ENCODE results near the gene SPOCK1.

Gene SPOCK1

DNA sequence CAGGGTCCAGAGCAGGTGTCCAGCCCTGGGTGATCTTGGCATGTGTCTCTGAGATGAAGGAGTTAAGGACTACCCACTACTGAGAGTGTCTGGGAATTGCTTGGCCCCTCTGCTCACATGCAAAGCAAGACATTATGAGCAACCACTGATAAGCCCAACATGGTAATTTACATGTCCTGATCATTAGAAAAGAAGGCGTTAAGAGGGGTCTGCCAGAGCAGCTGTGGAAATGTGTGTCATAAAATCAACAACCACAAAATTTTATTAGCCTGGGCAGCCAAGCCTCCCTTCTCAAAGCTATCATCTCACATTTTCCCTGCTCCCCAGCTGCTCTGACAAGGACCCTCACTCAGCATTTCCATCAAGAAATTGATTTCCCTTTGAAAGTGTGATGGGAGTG, 351.0 kb downstream of the SPOCK1 start:
- Mint-ChIP-seq H3K27ac (no peak overlapping the region), H3K27me3 (ENCODE audit: low read depth) (no peaks in the 10 kb centered on the region), H3K9me3 (no peaks in the 10 kb centered on the region), H3K36me3 (ENCODE audit: low read depth) (no peaks in the 10 kb centered on the region), H3K4me1 (peaks cover 33% of the 10 kb centered on the region), H3K4me3 (no peak overlapping the region)
- TF ChIP-seq, protein P1, sequence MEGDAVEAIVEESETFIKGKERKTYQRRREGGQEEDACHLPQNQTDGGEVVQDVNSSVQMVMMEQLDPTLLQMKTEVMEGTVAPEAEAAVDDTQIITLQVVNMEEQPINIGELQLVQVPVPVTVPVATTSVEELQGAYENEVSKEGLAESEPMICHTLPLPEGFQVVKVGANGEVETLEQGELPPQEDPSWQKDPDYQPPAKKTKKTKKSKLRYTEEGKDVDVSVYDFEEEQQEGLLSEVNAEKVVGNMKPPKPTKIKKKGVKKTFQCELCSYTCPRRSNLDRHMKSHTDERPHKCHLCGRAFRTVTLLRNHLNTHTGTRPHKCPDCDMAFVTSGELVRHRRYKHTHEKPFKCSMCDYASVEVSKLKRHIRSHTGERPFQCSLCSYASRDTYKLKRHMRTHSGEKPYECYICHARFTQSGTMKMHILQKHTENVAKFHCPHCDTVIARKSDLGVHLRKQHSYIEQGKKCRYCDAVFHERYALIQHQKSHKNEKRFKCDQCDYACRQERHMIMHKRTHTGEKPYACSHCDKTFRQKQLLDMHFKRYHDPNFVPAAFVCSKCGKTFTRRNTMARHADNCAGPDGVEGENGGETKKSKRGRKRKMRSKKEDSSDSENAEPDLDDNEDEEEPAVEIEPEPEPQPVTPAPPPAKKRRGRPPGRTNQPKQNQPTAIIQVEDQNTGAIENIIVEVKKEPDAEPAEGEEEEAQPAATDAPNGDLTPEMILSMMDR (IDR thresholded peaks at IDR 0.05; ENCODE audit: unreplicated experiment in 3 of 3) = no peak

DNA sequence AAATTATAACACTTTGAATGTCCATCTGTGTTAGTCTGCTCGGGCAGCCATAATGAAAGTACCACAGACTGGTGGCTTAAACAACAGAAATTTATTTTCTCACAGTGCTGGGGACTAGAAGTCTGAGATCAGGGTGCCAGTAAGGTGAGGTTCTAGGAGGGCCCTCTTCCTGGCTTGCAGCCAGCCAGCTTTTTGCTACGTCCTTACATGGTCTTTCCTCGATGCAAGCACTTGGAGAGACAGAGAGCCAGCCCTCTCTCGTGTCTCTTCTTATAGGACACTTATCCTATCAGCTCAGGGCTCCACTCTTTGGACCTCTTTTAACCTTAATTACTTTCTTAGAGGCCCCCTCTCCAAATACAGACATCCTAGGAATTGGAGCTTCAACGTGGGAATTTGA, 351.8 kb downstream of the SPOCK1 start:
- TF ChIP-seq, protein P1 (IDR thresholded peaks at IDR 0.05; ENCODE audit: unreplicated experiment in 3 of 3) = no peak

DNA sequence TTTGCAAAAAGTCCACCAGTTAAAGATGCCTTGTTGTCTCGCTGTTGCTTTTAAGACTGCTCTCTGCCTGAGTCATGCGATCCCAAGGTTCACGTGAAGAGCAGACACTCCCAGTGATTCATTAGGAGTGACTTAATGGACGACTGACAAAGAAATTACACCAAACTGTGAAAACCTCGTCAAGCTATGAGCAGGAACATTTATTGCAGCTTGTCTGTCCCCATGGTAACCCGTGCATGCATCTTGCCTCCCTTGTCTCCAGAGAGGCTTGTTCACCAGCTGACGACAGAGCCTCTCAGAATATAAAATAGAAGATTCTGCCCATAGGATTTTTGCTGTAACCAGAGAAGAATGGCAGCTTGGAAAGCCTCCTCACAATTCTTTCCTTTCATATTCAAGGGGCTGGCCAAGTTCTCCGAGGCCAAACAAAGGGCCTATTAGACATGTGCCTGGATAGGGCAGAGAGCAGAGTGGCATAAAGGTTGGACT, 352.7 kb downstream of the SPOCK1 start:
- no peaks in the 10 kb centered on the region for H3K27me3 Mint-ChIP-seq (ENCODE audit: low read depth)
- TF ChIP-seq, protein P1 (IDR thresholded peaks at IDR 0.05; ENCODE audit: unreplicated experiment in 3 of 3) = no peak
- no peaks in the 10 kb centered on the region for H3K36me3 Mint-ChIP-seq (ENCODE audit: low read depth)
- H3K9me3 Mint-ChIP-seq = no peaks in the 10 kb centered on the region
- no peak overlapping the region for H3K4me3 Mint-ChIP-seq
- H3K27ac Mint-ChIP-seq = peak overlapping the region; percentile 44 to 79 (median 63)
- H3K4me1 Mint-ChIP-seq = peaks cover 40% of the 10 kb centered on the region

More for the DNA sequence above, 351.8 kb downstream of the SPOCK1 start:
- Mint-ChIP-seq H3K4me3 (no peak overlapping the region), H3K27ac (no peak overlapping the region), H3K4me1 (peaks cover 33% of the 10 kb centered on the region), H3K36me3 (ENCODE audit: low read depth) (no peaks in the 10 kb centered on the region), H3K9me3 (no peaks in the 10 kb centered on the region), H3K27me3 (ENCODE audit: low read depth) (no peaks in the 10 kb centered on the region)

DNA sequence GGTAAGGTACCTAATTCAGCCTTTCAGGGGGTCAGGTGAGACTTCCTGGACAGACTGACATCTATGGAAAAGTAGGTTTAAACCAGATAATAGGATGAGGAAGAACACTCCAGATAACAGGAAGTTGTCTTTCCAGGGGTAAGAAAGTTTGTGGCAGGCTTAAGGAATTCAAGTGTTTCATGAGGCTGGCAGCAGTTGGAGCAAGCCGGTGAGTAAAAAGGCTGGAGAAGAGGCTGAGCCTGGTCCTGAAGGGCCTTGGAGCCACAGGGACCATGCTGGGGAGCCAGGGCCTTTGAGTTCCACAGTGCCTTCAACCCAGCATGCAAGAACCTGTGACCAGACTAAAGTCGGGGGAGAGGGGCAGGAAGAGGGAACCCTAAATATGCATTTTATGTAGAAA, 353.4 kb downstream of the SPOCK1 start:
- no peaks in the 10 kb centered on the region for H3K36me3 Mint-ChIP-seq (ENCODE audit: low read depth)
- H3K27ac Mint-ChIP-seq = peak overlapping the region in 2 of 3 experiments; percentile 44 to 63
- H3K27me3 Mint-ChIP-seq (ENCODE audit: low read depth) = no peaks in the 10 kb centered on the region
- TF ChIP-seq, protein P1 (IDR thresholded peaks at IDR 0.05; ENCODE audit: unreplicated experiment in 3 of 3) = no peak
- no peaks in the 10 kb centered on the region for H3K9me3 Mint-ChIP-seq
- peaks cover 44% of the 10 kb centered on the region for H3K4me1 Mint-ChIP-seq
- H3K4me3 Mint-ChIP-seq = no peak overlapping the region

DNA sequence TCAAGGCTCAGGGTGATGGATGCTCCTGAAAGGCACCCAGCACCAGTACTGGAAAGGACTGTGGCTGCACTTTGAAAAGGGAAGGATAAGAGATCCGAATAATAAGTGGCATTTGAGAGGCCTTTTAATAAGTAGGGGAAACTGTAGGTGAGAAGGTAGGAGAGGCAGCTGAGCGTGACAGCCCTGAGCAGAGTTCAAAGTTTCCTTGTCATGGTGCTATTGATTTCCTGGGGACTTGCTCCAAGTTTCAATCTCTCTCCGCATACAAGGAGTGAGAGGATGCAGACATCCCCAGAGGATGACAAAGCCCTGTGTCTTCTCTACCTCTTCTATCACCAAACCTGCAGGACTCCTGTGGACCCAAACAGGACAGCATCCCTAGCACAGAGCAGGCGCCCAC, 354.5 kb downstream of the SPOCK1 start:
- H3K4me3 Mint-ChIP-seq = no peak overlapping the region
- H3K27ac Mint-ChIP-seq = peak overlapping the region in 2 of 3 experiments; percentile 75 to 82
- H3K27me3 Mint-ChIP-seq (ENCODE audit: low read depth) = no peaks in the 10 kb centered on the region
- TF ChIP-seq, protein P1 (IDR thresholded peaks at IDR 0.05; ENCODE audit: unreplicated experiment in 3 of 3) = no peak
- peaks cover 44% of the 10 kb centered on the region for H3K4me1 Mint-ChIP-seq
- no peaks in the 10 kb centered on the region for H3K36me3 Mint-ChIP-seq (ENCODE audit: low read depth)
- H3K9me3 Mint-ChIP-seq = no peaks in the 10 kb centered on the region
